Sigmoid colon (tissue), 7 donors: ENCODE data around the gene PAQR4. TPM values are rescaled to one million over a fixed set of nuclear protein-coding genes. Genes with fewer than 3 reads are reported as not detected.

Experiments used
- DNase-seq: peaks from one replicate; pipeline ENCODE4 v3.0.0-alpha.2; 2019
- H3K27ac ChIP-seq, 4 donors: fragments of 200-600 bp; sonication (generic); one replicate each; pipeline ENCODE4 v1.5.1; 2016 to 2019; ENCODE audit warnings: mild to moderate bottlenecking in 1 of 4
- H3K27me3 ChIP-seq, 3 donors: fragments of 200-600 bp; sonication (generic); one replicate each; pipeline ENCODE4 v1.5.1; 2019; ENCODE audit warnings: mild to moderate bottlenecking in 1 of 3
- H3K36me3 ChIP-seq, 4 donors: fragments of 200-600 bp; sonication (generic); one replicate each; pipeline ENCODE4 v1.5.1; 2016 to 2019
- H3K4me1 ChIP-seq, 4 donors: fragments of 200-600 bp; sonication (generic); one replicate each; pipeline ENCODE4 v1.5.1; 2017 to 2019
- H3K4me3 ChIP-seq, 4 donors: fragments of 200-600 bp; sonication (generic); one replicate each; pipeline ENCODE4 v1.5.1; 2017 to 2019; ENCODE audit warnings: mild to moderate bottlenecking in 2 of 4, moderate library complexity in 1 of 4
- H3K9me3 ChIP-seq, 4 donors: fragments of 200-600 bp in 3 of 4; sonication (generic) in 3 of 4; one replicate each; pipeline versions ENCODE4 v1.5.1 to v1.6.1; 2013 to 2019
- EP300 ChIP-seq, 4 donors: sonication (generic); formaldehyde crosslinking; IDR thresholded peaks; one replicate each; pipeline ENCODE4 v1.6.1; 2017; ENCODE audit warnings: antibody characterized with exemption in 4 of 4
- POLR2A ChIP-seq, 2 donors: fragments of 450-650 bp; IDR thresholded peaks; one replicate each; pipeline ENCODE4 v1.6.1; 2016; ENCODE audit warnings: antibody characterized with exemption in 2 of 2, mild to moderate bottlenecking in 2 of 2, moderate library complexity in 2 of 2
- POLR2AphosphoS5 ChIP-seq, 4 donors: sonication (generic); formaldehyde crosslinking; IDR thresholded peaks; one replicate each; pipeline ENCODE4 v1.6.1; 2017; ENCODE audit warnings: antibody characterized with exemption in 4 of 4
- WGBS, 2 donors: extraction: QIAGEN DNeasy Blood & Tissue Kit; methylation state at CpG; one replicate each; pipeline ENCODE4 v1.1.7; 2013; 5-methylcytosine and 5-hydroxymethylcytosine counted together
- intact Hi-C: fragments of 100-400 bp; cut with DNase I; formaldehyde crosslinking; loops from one replicate; pipeline ENCODE4 v1.15.1; 2023
- polyA plus RNA-seq, 3 donors: library from polyadenylated mRNA; stranded (reverse); fragments of 200-250 nt; gene quantifications; one replicate each; pipeline ENCODE4 v1.2.3, GENCODE V29; 2013
- total RNA-seq, 4 donors: library from RNA; depleted of rRNA; stranded (reverse); fragments of >200 nt; gene quantifications; one replicate each; pipeline ENCODE4 v1.1.0, GENCODE V29; 2016
- TF ChIP-seq, protein P1 (sequence below), 4 experiments: fragments of 450-650 bp in 3 of 4; fragments of 200-600 bp in 1 of 4; IDR thresholded peaks; one replicate each; pipeline ENCODE4 v1.5.1; 2016 to 2019; ENCODE audit warnings: antibody characterized with exemption in 4 of 4, mild to moderate bottlenecking in 3 of 4, moderate library complexity in 2 of 4
- donor health status: healthy with polysubstance abuse.
- donor health status: Bipolar disorder and iron deficiency.
- donor health status: healthy.

Gene PAQR4
- total and polyA plus RNA-seq, 7 donors, result 0.83 to 22.1 (median 3.6) TPM

- no peaks in the 10 kb centered on the region for H3K9me3 ChIP-seq
- no peaks in the 10 kb centered on the region for H3K4me1 ChIP-seq
- no peak overlapping the region for H3K4me3 ChIP-seq
- DNase-seq, result no peak
- no peak overlapping the region for H3K27ac ChIP-seq
- H3K36me3 ChIP-seq, result no peaks in the 10 kb centered on the region
- intact Hi-C loops, result no loop called here
- peaks cover 0 to 27% (median 9%) of the 10 kb centered on the region in 3 donors for H3K27me3 ChIP-seq
- 83 to 88% methylated on average over 13 of the region's 13 CpGs for WGBS, 2 donors
- TF ChIP-seq POLR2AphosphoS5 (IDR thresholded peaks at IDR 0.05) (no peak), POLR2A (IDR thresholded peaks at IDR 0.05) (no peak), EP300 (IDR thresholded peaks at IDR 0.05) (no peak)
- TF ChIP-seq, protein P1, sequence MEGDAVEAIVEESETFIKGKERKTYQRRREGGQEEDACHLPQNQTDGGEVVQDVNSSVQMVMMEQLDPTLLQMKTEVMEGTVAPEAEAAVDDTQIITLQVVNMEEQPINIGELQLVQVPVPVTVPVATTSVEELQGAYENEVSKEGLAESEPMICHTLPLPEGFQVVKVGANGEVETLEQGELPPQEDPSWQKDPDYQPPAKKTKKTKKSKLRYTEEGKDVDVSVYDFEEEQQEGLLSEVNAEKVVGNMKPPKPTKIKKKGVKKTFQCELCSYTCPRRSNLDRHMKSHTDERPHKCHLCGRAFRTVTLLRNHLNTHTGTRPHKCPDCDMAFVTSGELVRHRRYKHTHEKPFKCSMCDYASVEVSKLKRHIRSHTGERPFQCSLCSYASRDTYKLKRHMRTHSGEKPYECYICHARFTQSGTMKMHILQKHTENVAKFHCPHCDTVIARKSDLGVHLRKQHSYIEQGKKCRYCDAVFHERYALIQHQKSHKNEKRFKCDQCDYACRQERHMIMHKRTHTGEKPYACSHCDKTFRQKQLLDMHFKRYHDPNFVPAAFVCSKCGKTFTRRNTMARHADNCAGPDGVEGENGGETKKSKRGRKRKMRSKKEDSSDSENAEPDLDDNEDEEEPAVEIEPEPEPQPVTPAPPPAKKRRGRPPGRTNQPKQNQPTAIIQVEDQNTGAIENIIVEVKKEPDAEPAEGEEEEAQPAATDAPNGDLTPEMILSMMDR (IDR thresholded peaks at IDR 0.05), result no peak
Observed at GRCh38 chr16:2996298-2996697, 27.1 kb downstream of the PAQR4 start.

GRCh38 chr16:2999929-3000328, 30.8 kb downstream of the PAQR4 start:
- Histone ChIP-seq H3K4me1 (peaks cover 0 to 6% (median 3%) of the 10 kb centered on the region in 4 donors), H3K27me3 (peaks cover 0 to 36% (median 12%) of the 10 kb centered on the region in 3 donors), H3K9me3 (no peaks in the 10 kb centered on the region), H3K36me3 (no peaks in the 10 kb centered on the region), H3K27ac (no peak overlapping the region), H3K4me3 (no peak overlapping the region)
- DNase-seq, result no peak
- intact Hi-C loops, result no loop called here
- 88 to 94% methylated on average over 6 of the region's 6 CpGs for WGBS, 2 donors
- TF ChIP-seq EP300 (IDR thresholded peaks at IDR 0.05), result no peak

- TF ChIP-seq EP300 (IDR thresholded peaks at IDR 0.05) (no peak), POLR2AphosphoS5 (IDR thresholded peaks at IDR 0.05) (no peak), POLR2A (IDR thresholded peaks at IDR 0.05) (no peak)
- TF ChIP-seq, protein P1 (IDR thresholded peaks at IDR 0.05), result no peak
- intact Hi-C loops, result no loop called here
- no peak overlapping the region for H3K4me3 ChIP-seq
- H3K27ac ChIP-seq, result no peak overlapping the region
- no peaks in the 10 kb centered on the region for H3K9me3 ChIP-seq
- H3K27me3 ChIP-seq, result peaks cover 0 to 42% (median 18%) of the 10 kb centered on the region in 3 donors
- H3K36me3 ChIP-seq, result no peaks in the 10 kb centered on the region
- H3K4me1 ChIP-seq, result peaks cover 0 to 7% (median 5%) of the 10 kb centered on the region in 4 donors
- DNase-seq, result no peak
- 87 to 90% methylated on average over 4 of the region's 4 CpGs for whole genome bisulfite sequencing, 2 donors
Observed at GRCh38 chr16:3000540-3000939, 31.4 kb downstream of the PAQR4 start.

- H3K27ac ChIP-seq, result no peak overlapping the region
- no peaks in the 10 kb centered on the region for H3K9me3 ChIP-seq
- no peak for DNase-seq
- no peaks in the 10 kb centered on the region for H3K36me3 ChIP-seq
- peaks cover 4 to 45% (median 26%) of the 10 kb centered on the region in 3 donors for H3K27me3 ChIP-seq
- TF ChIP-seq POLR2AphosphoS5 (IDR thresholded peaks at IDR 0.05), result no peak
- TF ChIP-seq EP300 (IDR thresholded peaks at IDR 0.05), result no peak
- TF ChIP-seq, protein P1 (IDR thresholded peaks at IDR 0.05), result no peak
- no peak for TF ChIP-seq POLR2A (IDR thresholded peaks at IDR 0.05)
- intact Hi-C loops, result no loop called here
- H3K4me3 ChIP-seq, result no peak overlapping the region
- WGBS, 2 donors, result 87 to 88% methylated on average over 12 of the region's 12 CpGs
- H3K4me1 ChIP-seq, result peaks cover 0 to 7% (median 5%) of the 10 kb centered on the region in 4 donors
Observed at GRCh38 chr16:3001316-3001715, 32.2 kb downstream of the PAQR4 start.

DNA sequence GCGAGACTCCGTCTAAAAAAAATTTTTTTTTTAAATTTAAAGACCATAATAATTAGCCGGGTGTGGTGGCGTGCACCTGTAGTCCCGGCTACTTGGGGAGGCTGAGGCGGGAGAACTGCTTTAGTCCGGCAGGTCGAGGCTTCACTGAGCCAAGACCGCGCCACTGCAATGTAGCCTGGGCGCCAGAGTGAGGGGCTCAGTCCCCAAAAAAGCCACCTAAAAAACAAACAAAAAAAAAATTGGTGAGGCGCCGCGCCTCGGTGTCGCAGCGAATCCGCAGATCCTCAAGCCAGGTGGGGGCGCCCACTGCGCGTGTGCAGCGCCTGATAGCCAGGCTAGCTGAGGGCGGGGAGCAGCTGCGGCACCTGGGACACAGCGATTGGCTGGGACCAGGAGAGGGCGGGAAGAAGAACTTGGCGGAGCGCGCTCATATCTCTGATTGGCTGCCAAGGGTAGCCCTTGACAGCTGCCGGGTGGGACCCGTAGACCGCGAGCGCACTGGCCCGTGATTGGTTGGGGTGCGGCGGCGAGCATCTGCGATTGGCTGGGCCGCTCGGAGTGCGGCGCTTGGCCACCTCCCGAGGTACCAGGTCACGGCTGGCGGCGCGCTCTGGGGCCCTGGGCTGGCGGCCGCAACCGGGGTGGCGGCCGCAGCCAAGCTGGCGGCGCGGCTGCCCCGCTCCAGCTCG, 34.6 kb downstream of the PAQR4 start:
- Histone ChIP-seq H3K27ac (no peak overlapping the region), H3K9me3 (no peaks in the 10 kb centered on the region), H3K4me1 (peaks cover 0 to 7% (median 5%) of the 10 kb centered on the region in 4 donors), H3K4me3 (peak overlapping the region in 3 of 4 donors; percentile 25 to 31 (median 27)), H3K27me3 (peaks cover 10 to 54% (median 41%) of the 10 kb centered on the region in 3 donors), H3K36me3 (no peaks in the 10 kb centered on the region)
- 4 to 7% methylated on average over 58 of the region's 58 CpGs for WGBS, 2 donors
- DNase-seq, result peak; percentile 97
- intact Hi-C loops, result loop anchor here (1.0 kb wide), 1 partner anchor 25 kb away; no protein-coding TSS in a partner anchor
- TF ChIP-seq, protein P1 (IDR thresholded peaks at IDR 0.05), result peak in 3 of 4 experiments; percentile 7 to 39 (median 19)
- TF ChIP-seq EP300 (IDR thresholded peaks at IDR 0.05) (no peak), POLR2A (IDR thresholded peaks at IDR 0.05) (no peak), POLR2AphosphoS5 (IDR thresholded peaks at IDR 0.05) (peak in 2 of 4 donors; percentile 23 to 51)
